Suprapubic skin (tissue), 4 donors: Measurements from ENCODE around the gene ZNF362. TPM values are rescaled to one million over a fixed set of nuclear protein-coding genes. Genes with fewer than 3 reads are reported as not detected.

Source experiments
- DNase-seq, 2 donors: peaks; one replicate each; pipeline ENCODE4 v3.0.0-alpha.2; 2019; ENCODE audit warnings: low spot score in 2 of 2
- H3K27ac ChIP-seq: fragments of 200-600 bp; sonication (generic); one replicate; pipeline ENCODE4 v1.5.1; 2019
- H3K27me3 ChIP-seq: fragments of 200-600 bp; sonication (generic); one replicate; pipeline ENCODE4 v1.5.1; 2019
- H3K36me3 ChIP-seq: fragments of 200-600 bp; sonication (generic); one replicate; pipeline ENCODE4 v1.5.1; 2019
- H3K4me1 ChIP-seq: fragments of 200-600 bp; sonication (generic); one replicate; pipeline ENCODE4 v1.5.1; 2019
- H3K4me3 ChIP-seq: fragments of 200-600 bp; sonication (generic); one replicate; pipeline ENCODE4 v1.5.1; 2019; ENCODE audit warnings: mild to moderate bottlenecking
- H3K9me3 ChIP-seq: fragments of 200-600 bp; sonication (generic); one replicate; pipeline ENCODE4 v1.5.1; 2019
- EP300 ChIP-seq: sonication (generic); formaldehyde crosslinking; IDR thresholded peaks from one replicate; pipeline ENCODE4 v1.6.1; 2017; ENCODE audit warnings: antibody characterized with exemption
- POLR2A ChIP-seq, 2 donors: fragments of 450-650 bp; IDR thresholded peaks; one replicate each; pipeline ENCODE4 v1.6.1; 2017; ENCODE audit warnings: antibody characterized with exemption in 2 of 2, mild to moderate bottlenecking in 2 of 2, moderate library complexity in 2 of 2
- POLR2AphosphoS5 ChIP-seq, 3 donors: sonication (generic); formaldehyde crosslinking; IDR thresholded peaks; one replicate each; pipeline ENCODE4 v1.6.1; 2017; ENCODE audit warnings: antibody characterized with exemption in 3 of 3
- WGBS: methylation state at CpG from one replicate; pipeline ENCODE4 v1.1.5; 2018; 5-methylcytosine and 5-hydroxymethylcytosine counted together
- total RNA-seq, 4 donors: library from RNA; depleted of rRNA; stranded (reverse); fragments of >200 nt; gene quantifications; one replicate each; pipeline ENCODE4 v1.1.0, GENCODE V29; 2016
- TF ChIP-seq, protein P1 (sequence below), 2 donors: fragments of 200-600 bp in 1 of 2; fragments of 450-650 bp in 1 of 2; sonication (generic) in 1 of 2; IDR thresholded peaks; one replicate each; pipeline ENCODE4 v1.5.1; 2016 to 2019; ENCODE audit warnings: antibody characterized with exemption in 2 of 2, mild to moderate bottlenecking in 1 of 2, moderate library complexity in 1 of 2

The ZNF362 gene
- total RNA-seq, 4 donors from 2014 or later = 18.7 to 23.9 (median 21.9) TPM

DNA sequence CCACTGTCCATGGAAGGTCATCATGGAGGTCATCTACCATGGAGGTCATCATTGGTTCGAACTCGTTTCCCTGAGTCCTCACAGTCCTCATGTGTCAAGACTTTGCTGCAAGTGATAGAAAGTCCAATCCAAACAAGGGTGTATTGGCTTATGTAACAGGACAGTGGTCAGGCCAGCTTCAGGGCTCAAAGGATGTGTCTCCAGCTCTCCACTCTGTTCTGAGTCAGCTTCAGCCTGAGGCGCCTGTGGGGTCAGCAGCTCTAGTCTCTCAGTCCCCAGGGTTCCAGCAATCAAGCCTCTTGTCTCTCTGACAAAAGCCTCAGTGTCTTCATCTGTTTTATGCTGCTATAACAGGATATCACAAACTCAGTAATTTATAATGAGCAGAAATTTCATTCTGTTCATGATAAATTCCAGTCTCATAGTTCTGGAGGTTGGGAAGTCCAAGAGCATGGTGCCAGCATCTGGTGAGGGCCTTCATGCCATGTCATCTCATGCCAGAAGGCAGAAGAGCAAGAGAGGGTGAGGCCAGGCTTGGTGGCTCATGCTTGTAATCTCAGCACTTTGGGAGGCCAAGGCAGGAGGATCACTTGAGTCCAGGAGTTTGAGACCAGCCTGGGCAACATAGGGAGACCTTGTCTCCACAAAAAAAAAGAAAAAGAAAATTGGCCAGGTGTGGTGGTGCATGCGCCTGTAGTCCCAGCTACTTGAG is 45.1 kb downstream of the ZNF362 start:
- TF ChIP-seq, protein P1, sequence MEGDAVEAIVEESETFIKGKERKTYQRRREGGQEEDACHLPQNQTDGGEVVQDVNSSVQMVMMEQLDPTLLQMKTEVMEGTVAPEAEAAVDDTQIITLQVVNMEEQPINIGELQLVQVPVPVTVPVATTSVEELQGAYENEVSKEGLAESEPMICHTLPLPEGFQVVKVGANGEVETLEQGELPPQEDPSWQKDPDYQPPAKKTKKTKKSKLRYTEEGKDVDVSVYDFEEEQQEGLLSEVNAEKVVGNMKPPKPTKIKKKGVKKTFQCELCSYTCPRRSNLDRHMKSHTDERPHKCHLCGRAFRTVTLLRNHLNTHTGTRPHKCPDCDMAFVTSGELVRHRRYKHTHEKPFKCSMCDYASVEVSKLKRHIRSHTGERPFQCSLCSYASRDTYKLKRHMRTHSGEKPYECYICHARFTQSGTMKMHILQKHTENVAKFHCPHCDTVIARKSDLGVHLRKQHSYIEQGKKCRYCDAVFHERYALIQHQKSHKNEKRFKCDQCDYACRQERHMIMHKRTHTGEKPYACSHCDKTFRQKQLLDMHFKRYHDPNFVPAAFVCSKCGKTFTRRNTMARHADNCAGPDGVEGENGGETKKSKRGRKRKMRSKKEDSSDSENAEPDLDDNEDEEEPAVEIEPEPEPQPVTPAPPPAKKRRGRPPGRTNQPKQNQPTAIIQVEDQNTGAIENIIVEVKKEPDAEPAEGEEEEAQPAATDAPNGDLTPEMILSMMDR (IDR thresholded peaks at IDR 0.05) = no peak
- TF ChIP-seq POLR2A (IDR thresholded peaks at IDR 0.05) = no peak
- TF ChIP-seq POLR2AphosphoS5 (IDR thresholded peaks at IDR 0.05) = no peak
- no peak for TF ChIP-seq EP300
- H3K27ac ChIP-seq = no peak overlapping the region
- DNase-seq = peak in 1 of 2 donors; percentile 22
- no peaks in the 10 kb centered on the region for H3K9me3 ChIP-seq
- H3K36me3 ChIP-seq = peaks cover 17% of the 10 kb centered on the region
- H3K27me3 ChIP-seq = peaks cover 4% of the 10 kb centered on the region
- H3K4me3 ChIP-seq = no peak overlapping the region
- H3K4me1 ChIP-seq = peaks cover 10% of the 10 kb centered on the region
- WGBS = 79% methylated on average over 4 of the region's 4 CpGs

DNA sequence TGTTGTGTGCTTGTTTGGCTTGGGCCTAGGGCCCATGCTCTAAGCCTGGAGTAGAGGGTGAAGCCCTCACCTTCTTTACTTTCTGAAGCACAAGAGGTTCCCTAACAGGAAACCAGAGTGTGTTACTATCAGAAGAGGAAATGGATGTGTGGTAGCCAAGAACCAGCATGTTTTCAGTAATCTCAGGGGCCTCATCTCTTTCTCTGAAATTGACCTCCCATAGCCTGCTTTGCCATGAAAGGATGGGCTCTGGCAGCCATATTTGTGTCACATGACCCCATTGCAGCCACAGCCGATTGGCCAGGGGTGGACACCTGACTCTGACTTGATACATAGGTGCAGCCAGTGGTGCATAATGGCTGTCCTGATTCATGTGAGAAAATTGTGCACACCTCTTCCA is 46.0 kb downstream of the ZNF362 start:
- Histone ChIP-seq H3K4me3 (no peak overlapping the region), H3K36me3 (peaks cover 13% of the 10 kb centered on the region), H3K4me1 (peaks cover 19% of the 10 kb centered on the region), H3K9me3 (no peaks in the 10 kb centered on the region), H3K27me3 (peaks cover 12% of the 10 kb centered on the region), H3K27ac (no peak overlapping the region)
- WGBS = 100% methylated on average over 1 of the region's 1 CpG
- no peak for TF ChIP-seq POLR2A (IDR thresholded peaks at IDR 0.05)
- TF ChIP-seq POLR2AphosphoS5 (IDR thresholded peaks at IDR 0.05) = no peak
- no peak for TF ChIP-seq EP300
- TF ChIP-seq, protein P1 (IDR thresholded peaks at IDR 0.05) = no peak
- peak in 1 of 2 donors; percentile 44 for DNase-seq

DNA sequence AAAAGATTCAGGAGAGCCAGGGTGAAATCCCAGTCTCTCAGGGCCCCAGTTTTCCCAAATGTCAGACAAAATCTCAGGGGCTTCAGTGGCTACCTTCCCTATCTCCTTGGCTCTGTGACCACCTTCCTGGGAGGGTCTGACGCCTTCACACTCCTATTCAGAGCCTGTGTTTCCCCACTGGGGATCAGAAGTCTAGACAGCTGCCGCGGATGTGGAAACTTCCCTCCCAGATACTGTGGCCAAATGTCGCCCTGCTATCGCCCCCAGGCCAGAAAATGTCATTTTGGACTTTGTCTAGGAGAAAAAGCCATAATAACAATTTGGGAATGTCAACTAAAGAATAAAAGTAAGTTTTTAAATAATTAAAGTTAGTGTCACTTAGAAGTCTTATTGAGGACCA is 48.7 kb downstream of the ZNF362 start:
- H3K4me1 ChIP-seq = peaks cover 16% of the 10 kb centered on the region
- WGBS = 91% methylated on average over 5 of the region's 5 CpGs

DNA sequence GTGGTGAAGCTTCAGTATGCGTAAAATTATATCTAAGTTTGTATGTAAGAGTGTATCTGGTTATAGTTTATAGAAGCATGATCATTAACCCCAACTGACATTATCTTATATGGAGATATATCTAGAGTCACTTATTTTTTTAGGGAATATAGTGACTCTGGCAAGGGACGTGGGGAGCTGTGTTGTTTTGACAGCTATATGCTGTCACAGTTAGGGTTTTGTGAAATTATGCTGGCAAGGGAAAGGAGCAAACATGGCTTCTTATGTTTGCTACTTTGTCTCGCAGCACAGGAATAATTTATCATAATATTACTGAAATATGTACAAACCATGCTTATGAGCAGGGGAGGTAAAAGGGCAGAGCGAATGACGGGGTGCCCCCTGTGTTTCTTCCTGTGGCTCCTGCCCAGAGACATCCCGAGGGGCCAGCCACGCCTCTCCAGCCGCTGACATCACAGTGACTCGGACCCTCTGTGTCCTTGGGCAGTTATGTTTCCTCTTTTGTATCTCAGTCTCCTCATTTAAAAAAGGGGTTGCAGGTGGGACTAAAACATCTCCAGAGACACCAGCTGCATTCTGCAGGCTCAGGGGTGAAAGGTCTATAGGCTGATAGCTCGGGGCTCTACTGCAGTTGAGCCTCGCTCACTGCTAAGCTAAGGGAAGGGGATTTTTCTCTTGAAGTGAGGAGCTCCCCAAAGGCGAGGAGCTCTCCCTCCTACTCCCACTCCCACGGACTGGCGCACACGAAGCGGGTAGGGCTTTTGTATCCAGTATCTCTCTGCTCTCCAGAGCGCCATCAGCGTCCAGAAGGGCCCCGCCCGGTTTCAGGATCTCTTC is 49.7 kb downstream of the ZNF362 start:
- Histone ChIP-seq H3K27me3 (peaks cover 12% of the 10 kb centered on the region), H3K4me1 (peaks cover 12% of the 10 kb centered on the region), H3K36me3 (no peaks in the 10 kb centered on the region), H3K9me3 (no peaks in the 10 kb centered on the region), H3K27ac (no peak overlapping the region), H3K4me3 (peak overlapping the region; percentile 47)
- 86% methylated on average over 13 of the region's 20 CpGs for WGBS
- no peak for TF ChIP-seq POLR2A (IDR thresholded peaks at IDR 0.05)
- TF ChIP-seq POLR2AphosphoS5 (IDR thresholded peaks at IDR 0.05) = no peak
- TF ChIP-seq, protein P1 (IDR thresholded peaks at IDR 0.05) = no peak
- TF ChIP-seq EP300 = no peak
- no peak for DNase-seq

More for the DNA sequence above, 48.7 kb downstream of the ZNF362 start:
- TF ChIP-seq POLR2A (IDR thresholded peaks at IDR 0.05) (no peak), EP300 (no peak), POLR2AphosphoS5 (IDR thresholded peaks at IDR 0.05) (no peak)
- TF ChIP-seq, protein P1 (IDR thresholded peaks at IDR 0.05) = no peak
- peaks cover 12% of the 10 kb centered on the region for H3K27me3 ChIP-seq
- H3K9me3 ChIP-seq = no peaks in the 10 kb centered on the region
- no peak overlapping the region for H3K4me3 ChIP-seq
- no peak overlapping the region for H3K27ac ChIP-seq
- H3K36me3 ChIP-seq = no peaks in the 10 kb centered on the region
- no peak for DNase-seq
